ENCODE measurements around the gene KIF2C.
"Not testable (repeated sequence)": the region's sequence is repeated elsewhere in the genome, so short reads cannot be mapped to it uniquely, and the experiment has no call there.

KIF2C gene

DNA sequence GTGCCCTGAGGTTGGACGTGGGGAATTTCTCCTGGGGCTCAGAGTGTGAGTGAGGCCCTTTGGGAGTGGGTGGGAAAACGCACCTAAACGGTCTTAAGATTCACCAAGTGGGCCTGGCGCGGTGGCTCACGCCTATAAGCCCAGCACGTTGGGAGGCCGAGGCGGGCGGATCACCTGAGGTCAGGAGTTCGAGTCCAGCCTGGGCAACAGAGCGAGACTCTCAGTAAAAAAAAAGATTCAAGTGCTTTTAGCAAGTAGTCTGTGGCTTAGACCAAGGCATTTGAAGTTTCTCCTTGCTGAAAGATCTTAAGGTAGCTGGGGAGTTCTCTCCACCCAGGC is 37.1 kb downstream of the KIF2C start:
- DNase-seq: peak in 1 of 2 experiments; percentile 38

DNA sequence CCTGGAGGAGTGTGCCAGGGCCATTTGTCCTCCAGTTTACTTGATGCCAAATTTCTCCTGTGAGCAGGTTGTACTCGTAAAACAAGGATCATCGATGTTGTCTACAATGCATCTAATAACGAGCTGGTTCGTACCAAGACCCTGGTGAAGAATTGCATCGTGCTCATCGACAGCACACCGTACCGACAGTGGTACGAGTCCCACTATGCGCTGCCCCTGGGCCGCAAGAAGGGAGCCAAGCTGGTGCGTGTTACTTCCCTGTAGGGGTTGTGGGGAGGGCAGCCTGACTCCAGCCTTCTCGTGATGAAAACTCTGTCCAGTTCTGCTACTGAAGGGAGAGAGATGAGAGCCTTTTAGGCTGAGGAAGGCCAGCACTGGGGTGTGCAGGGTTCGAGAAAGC is 37.9 kb downstream of the KIF2C start:
- DNase-seq: no peak

DNA sequence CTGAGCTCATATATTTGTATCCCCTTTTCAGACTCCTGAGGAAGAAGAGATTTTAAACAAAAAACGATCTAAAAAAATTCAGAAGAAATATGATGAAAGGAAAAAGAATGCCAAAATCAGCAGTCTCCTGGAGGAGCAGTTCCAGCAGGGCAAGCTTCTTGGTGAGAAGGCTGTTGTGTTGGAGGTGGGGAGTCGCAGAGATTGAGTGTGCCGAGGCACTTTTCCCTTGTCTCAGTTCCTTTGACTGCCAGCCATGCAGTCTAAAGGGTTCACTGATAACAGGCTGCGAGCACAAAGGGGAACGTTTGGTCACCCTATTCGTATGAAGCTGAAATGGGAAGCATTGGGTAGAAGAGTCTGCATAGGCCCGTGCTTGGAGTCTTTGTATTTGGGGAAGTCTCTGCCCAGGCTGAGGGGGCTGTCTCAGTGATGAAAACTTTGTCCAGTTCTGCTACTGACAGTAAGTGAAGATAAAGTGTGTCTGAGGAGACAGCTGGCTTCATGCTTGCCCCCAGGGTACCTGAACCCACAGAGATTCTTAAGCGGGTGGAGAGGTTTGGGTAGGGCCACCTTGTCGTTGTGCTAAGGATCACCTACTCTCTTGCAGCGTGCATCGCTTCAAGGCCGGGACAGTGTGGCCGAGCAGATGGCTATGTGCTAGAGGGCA is 38.5 kb downstream of the KIF2C start:
- no peak for DNase-seq

DNA sequence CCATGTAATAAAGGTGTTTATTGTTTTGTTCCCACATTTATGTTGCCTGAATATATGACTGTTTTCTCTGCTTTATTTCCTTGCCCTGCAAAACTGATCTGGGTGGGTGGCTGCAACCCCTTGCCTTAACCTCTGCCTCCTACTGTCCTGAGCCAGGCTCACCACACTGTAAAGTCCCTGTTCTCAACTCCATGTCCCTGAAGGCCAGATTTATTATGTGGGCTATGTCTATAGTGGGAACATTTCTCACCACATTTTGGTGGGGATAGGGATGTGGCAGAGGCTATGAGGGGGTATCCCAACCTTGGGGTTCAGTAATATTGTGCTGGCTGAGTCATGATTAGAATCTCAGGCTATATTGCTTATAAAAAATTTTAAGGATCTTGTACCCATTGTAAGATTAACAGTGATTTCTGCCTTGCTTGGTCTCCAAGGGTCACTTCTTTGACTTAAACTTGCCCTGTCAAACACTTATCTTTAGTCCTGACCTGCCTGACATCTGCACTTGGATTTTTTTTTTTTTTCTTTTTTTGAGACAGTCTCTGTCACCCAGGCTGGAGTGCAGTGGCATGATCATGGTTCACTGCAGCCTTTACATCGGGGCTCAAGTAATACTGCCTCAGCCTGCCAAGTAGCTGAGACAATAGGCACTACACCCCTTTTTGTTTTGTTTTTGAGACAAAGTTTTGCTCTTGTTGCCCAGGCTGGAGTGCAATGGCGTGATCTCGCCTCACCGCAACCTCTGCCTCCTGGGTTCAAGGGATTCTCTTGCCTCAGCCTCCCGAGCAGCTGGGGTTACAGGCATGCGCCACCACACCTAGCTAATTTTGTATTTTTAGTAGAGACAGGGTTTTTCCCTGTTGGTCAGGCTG is 39.3 kb downstream of the KIF2C start:
- DNase-seq: no peak

DNA sequence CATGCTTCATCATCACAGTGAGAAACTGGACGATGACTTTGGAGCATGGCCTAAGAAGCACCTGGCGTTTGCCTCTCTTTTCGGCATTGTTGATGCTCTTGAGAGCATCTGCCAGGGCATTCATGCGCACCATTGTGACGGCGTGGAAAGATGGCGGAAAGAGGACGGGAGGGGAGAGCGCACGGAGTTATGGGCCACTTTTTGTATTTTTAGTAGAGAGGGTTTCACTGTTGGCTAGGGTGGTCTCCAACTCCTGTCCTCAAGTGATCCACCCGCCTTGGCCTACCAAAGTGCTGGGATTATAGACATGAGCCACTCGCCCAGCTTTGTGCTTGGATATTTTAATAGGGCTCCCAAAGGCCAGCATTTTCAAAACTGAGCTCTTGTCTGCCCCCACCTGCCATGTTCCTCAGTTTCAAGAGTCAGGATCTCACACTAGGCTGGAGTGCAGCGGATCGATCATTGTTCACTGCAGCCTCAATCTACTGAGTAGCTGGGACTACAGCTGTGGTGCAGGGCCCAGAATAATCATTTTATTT is 41.0 kb downstream of the KIF2C start:
- no peak for DNase-seq

DNA sequence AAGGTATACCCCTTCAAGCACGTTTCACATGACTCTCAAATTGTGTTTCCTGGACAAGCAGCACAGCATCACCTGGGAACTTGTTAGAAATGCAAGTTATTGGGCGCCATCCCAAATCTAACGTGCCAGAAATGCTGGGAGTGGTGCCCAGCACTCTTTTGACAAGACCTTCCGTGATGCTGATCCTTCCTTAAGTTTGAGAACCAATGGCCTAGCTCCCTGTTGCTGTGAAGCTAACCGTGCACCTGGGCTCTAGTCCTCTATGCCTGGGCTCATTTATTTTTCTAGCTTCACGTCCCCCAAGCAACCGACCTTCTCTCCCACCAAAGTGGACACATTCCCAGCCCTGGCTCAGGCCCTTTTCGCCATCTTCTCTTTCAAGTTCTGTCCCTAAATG is 44.1 kb downstream of the KIF2C start:
- no peak for DNase-seq

DNA sequence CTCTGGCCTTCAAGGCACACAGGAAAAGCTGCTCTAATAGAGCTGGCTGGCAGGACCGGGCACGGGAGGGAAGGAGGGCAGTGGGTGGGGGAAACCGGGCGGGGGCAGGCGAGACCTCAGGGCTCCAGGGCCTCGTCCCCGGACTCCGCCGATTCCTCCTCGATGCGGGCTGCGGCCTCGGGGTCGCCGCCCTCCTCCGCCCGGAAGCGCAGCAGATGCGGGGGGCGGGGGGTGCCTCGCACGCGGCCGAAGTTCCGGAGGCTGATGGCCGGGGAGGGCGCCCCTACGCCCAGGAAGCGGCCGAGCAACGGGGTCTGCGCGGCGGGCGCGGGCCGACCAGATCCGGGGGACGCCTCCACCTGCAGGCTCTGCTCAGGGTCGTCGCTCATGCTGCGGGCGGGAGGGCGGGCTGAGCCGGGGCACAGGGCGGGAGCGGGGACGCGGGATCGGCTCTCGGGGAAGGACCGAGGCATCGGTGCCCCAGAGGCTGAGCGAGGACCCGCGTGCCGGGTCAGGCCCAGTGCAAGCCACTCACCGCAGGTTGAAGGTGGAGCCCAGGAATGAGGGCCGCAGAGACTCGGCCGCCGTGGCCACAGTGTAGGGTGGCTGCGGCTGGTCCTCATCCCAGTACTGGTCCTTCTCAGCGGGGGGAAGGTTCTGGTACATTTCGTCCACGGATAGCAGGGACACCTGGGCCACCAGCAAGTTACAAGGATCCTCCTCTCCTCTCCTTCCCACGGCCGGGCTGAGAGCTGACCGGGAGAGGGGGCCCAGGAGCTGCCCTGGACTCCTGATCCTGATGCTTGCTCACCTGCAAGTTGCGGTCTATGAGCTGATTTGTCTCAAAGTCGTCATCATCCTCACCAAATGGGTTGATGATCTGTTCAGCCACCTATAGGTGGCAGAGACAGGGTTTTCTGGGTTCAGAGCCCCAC is 44.7 kb downstream of the KIF2C start:
- DNase-seq: peak in 1 of 2 experiments; percentile 43

DNA sequence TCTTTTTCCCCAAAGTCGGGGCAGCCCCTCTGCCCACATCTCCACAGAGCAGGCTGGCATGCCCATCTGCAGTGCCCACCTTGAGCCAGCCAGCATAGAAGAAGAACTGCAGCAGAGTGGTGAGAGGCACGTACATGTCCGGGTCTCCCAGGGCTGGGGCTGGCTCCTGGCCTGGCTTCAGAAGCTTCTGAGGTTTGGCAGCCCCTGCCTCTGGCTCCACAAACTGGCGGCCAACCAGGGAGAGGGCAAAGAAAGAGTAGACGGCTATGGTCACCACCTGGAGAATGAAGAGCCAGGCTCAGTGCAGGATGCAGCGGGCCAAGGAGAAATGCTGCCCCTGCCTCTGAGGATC is 45.4 kb downstream of the KIF2C start:
- no peak for DNase-seq

DNA sequence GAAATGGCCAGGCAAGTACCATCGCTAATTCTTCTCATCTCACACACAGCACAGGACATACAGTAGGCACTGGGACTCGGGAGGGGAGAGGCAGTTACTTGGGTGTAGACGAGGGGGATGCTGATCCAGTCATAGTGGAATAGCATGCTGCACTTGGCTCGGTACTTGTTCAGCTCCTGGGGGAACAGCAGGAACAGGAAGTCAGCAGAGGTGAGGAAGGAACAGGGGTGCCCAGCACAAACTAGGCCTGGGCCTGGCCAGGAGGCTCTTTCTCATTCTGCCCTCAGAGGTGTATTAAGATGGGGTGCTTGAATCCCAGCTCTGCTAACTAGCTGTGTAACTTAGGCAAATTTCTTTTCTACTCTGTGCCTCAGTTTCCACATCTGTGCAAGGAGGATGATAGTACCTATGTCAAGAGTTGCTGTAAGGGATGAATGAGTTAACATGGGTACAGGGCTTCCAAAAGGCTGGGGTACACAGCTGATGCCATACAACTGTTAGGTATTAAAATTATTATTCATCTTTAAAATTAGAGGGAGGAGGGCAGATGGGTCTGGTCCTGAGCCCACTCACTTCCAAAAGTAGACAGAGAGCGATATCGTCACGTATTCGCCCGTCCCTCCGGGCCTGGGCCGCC is 46.0 kb downstream of the KIF2C start:
- DNase-seq: no peak

DNA sequence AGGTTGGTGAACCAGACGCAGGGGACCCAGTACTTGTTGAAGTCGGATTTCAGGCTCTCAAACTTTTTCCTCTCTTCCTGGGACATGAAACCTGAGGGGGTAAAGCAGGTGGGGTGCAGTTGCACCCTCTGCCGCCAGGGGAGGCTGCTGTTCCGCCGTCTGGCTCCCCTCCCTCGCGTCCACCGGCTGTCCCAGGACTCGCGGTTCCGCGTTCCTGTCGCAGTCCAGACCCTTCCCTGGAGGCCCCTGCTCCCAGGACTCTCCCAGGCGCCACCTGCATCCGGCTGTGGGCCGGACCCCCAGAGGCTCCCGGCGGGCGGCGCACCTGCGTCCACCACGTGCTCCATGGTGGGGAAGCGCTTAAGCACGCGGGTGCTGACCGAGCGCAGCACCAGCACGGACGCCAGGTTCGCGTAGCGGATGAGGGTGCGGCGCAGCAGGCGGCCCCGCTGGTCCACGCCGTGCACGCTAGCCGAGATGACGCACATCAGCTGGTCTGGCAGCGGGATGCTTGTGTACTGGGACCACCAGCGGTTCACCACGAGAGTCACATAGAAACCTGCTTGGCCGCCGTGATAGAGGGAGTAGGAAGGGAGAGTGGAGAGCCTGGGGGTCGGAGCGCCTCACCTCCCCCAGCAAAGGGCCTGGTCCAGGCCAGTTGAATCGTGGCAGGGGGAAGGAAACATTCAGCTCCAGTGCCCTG is 46.7 kb downstream of the KIF2C start:
- DNase-seq: peak; percentile 81 to 85

DNA sequence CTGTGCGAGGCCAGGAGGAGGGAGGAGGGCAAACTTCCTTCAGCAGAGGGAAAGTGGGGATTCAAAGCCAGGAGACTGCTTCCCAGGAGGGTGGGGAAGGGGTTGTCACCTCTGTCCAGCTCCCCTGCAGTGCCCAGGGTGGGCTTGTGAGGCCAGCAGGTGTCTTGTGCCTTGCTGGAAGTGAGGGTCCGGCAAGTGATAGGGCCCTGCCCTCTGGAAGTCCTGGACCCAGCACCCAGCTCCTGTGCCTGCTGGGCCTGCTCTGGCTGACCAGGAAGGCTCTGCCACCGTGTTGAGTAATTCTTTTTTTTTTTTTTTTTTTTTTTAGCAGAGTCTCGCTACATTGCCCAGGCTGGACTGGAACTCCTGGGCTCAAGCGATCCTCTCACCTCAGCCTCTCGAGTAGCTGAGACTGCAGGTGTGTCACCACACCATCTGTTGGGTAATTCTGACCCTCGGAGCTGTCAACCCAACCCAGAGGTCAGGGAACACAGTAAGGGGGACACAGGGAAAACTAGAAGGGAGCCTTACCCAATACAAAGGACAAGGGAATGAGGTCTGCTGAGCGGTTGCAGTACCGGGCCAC is 47.3 kb downstream of the KIF2C start:
- DNase-seq: no peak

DNA sequence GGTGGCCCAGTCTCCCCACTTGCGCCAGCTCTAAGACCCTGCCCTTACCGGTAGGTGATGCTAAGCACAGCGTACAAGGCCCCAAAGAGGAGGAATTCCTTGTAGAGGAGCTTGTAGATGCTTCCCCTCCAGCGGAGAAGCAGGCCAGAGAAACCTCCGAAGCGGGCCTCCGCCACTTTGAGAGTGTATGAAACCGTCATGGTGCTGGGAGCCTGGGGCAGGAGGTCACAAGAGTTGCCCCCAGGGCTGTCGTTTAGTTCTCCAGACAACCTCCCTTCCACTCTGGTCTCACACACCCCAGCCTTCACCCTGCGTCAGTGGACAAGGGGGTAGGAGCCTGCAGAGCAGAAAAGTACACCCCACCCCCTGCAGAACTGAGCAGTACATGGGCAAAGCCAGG is 47.9 kb downstream of the KIF2C start:
- DNase-seq: no peak

DNA sequence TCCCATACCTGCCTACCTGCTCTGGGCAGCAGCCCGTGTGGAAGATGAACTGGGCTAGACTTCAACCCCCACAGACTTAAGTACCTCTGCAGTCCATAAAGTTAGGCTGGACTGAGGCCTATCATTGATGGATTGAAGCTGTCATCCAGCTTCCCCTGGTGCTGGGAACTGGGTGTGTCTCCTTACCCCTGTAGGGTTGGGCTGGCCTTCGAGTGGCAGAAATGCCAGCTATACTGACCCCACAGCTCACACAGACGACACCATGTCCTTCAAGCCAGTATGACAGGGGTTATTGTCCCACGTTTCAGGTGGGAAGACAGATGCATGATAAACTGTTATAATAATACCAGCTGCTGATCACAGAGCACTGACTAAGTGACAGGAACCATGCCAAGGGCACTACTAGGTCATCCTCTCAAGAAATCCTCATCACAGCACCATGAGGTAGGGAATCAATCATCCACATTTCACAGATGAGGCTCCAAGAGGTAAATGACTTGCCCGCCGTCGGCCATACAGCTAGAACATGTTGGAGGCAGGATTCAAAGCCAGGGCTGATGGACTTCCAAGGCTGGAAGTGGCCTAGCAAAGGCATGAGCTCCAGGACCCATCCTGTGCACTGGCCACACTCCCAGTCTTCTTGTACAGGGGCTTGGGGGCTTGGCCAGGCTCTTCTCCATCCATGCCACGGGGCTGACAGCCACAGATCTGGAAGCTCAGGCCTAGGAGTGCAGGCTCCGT is 48.7 kb downstream of the KIF2C start, which contains the start of gene BEST4:
TSS of gene BEST4 (minus strand) at position 51 of the 741 bp plus-strand sequence. CDS start 465 bp downstream, outside the sequence.
- no peak for DNase-seq

DNA sequence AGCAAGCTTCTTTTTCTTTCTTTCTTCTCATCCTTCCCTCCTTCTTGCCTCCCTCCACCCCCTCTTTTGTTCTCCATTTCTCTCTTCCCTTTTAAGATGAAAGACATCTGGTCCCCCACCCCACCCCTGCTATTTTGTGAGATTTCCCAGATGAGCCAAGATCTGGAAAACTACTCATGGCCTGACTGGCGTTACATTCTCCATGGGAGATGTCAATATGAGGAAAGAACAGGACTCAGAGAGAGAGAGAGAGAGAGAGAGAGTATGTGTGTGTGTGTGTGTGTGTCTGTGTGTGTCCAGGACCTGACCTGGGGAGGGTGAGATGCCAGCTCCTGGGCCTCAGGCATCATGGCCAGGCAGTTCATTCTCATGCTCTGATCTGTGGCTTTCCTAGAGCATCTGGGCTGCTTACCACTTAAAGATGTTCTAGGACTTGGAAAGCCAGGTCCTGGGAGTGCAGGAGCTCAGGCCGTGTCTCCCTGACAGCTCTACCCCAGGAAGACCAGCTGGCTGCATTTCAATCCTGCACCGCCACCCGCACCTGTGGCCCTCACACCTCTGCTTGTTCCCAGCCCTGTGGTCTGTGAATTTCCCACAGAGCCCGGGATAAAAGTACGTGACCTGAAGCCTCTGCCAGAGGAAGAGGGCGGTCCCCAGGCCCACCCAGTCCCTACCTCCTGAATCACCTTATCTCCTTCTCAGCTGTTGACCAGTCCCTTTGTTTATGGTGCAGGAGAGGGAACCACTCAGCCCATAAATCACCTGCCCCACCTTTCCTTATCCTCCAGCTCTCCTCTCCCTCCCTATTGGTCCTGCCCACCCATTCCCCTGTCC is 51.5 kb downstream of the KIF2C start:
- DNase-seq: no peak

DNA sequence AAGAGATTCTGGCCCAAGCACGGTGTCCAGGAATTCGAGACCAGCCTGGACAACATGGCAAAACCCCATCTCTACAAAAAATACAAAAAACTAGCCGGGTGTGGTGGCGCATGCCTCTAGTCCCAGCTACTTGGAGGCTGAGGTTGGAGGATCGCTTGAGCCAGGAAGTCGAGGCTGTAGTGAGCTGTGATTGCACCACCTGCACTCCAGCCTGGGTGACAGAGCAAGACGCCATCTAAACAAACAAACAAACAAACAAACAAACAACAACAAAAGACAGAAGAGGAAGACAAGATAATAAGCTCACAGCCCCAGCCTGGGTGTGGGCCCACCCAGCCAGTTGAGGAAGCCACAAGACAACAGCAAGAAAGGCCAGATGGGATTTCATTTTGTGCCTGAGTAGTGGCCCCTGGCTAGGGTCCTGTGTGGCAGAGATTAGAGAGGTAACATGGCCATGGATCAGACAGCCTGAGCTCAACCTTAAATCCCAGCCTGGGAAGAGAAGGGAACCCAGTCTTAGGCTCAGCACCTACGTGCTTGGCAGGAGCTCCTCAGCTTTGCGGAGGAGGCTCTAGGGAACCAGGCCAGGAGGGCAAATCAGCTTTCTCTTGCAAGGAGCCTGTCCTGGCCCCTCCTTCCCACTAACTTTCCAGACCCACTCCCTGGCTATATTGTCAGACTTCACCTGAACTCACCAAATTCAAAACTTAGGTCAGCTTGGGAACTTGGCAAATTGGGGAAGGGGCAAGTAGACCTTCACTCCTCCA is 53.3 kb downstream of the KIF2C start:
- DNase-seq: peak in 1 of 2 experiments; percentile 0

DNA sequence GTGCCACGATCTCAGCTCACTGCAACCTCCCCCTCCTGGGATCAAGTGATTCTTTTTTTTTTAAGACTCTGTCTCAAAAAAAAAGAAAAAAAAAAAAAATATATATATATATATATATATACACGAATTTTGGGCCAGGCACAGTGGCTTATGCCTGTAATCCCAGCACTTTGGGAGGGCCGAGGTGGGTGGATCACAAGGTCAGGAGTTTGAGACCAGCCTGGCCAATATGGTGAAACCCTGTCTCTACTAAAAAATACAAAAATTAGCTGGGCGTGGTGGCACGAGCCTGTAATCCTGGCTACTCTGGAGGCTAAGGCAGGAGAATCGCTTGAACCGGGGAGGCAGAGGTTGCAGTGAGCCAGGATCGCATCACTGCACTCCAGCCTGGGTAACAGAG is 58.2 kb downstream of the KIF2C start:
- DNase-seq: not testable (repeated sequence)

DNA sequence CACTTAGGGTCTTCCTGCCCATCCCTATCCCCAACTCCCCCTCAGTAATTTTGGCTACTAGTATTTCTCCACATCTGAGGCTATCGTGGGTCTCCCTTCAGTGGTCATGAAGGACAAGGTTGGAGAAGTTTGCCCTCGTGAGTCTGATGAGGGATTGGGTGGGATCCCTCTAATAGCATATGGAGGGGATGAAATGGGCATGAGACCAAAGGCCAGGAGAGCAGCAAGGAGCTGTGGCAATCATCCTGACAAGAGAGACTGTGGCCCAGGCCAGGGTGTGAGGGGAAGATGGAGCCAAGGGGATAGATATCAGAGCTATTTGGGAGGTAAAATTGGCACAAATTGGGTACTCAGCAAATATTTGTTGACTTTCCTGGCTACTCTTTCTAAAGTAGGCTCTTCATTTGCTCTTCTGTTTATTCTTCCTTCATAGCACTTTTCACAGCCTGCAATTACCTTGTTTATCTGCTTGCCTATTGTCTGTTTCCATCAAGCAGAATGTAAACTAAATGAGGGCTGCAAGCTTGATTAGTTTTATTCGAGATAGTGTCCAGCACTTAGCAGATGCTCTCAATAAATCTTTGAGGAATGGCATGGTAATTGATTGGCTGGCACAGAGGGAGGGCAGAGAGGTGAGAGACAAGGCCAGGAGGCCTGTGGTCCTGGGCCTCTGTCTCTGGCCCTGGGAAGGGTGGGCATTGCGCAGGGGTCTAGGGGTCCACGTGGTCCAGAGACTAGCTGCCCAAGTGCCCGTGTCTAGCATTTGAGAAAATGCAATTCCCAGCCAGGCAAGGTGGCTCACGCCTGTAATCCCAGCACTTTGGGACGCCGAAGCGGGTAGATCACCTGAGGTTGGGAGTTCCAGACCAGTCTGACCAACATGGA is 59.1 kb downstream of the KIF2C start:
- DNase-seq: no peak

Data from activated CD4-positive, alpha-beta T cell treated with anti-CD3 and anti-CD28 coated beads, Interleukin-2, amount 50 U/mL, for 48 hours (primary cell).